Right forelimb (tissue), 1 donor: ENCODE results near the gene MME.

Experiments used
- DNase-seq: peaks from one replicate; pipeline ENCODE4 v3.0.0-alpha.2; 2018

The MME gene

GRCh38 chr3:155153242-155154186, 73.4 kb downstream of the MME start:
- no peak for DNase-seq

- no peak for DNase-seq
These were observed 74.1 kb downstream of the MME start for GRCh38 chr3:155154255-155154654.

GRCh38 chr3:155158346-155159037, 78.4 kb downstream of the MME start:
- DNase-seq, result no peak

DNA sequence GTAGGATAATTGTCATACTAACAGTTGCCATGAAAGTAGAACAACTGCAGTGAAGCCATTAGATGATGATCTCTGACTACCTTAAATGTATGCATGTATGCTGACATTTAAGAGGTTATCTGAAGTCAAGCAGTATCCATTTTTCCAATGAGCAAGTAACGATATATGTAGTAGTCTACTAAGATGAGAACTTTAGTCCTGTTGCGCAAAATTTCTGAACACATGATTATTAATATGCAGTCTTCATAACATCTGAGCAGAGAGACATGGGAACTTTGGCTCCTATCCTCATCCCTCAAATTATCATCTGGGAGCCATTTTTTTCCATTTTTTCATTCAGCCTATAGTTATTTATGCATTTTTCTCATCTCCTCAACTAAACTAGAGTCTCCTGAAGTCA, 79.2 kb downstream of the MME start:
- DNase-seq, result no peak

DNA sequence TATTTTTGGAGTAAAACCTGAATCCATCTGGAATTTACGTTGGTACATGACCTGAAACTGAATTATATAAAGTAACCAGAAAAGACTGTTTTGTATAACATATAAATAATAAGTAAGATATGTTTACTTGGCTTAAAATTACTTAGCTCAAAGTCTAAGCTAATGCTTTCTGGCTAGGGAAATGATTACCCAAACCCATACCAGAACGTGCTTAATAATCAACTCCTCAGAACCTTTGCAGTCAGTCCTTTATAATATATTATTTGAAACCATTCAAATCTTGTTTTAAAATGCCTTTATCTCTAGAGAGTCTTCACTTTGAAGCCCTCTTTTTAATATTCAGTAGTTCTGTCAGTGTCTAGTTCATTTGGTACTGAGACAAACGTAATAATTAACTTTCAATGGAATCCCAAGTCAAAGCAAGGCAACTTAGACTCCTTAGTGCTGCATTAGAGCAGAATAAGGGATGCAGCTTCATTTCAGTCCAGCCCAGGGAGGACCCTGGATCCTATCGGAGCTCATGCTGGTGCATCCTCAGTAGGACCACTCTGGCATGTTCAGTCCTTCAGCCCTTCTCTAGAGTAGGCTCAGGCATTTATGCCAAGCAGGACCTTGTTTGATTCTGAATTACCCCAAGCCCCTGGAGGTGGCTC, 81.6 kb downstream of the MME start:
- DNase-seq, result no peak

DNA sequence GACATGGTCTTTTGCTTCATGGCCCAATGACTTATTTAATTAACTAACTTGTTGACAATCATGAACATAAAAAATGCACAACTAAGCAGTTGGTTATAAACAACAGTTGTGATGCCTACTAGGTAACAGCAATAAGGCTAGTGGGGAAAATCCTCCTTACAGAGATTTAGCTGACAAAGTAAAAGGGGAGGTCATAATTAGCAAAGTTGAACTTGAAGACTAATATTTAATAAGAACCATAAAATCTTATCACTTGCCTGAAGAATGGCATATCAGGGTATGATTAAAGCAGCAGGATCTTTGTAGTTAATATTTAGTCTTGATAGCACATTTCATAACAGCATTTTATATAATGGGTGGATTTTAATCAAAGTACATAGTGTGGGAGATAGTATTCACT, 84.2 kb downstream of the MME start:
- DNase-seq, result no peak

- no peak for DNase-seq
These were observed 86.3 kb downstream of the MME start for GRCh38 chr3:155166441-155166840.

DNA sequence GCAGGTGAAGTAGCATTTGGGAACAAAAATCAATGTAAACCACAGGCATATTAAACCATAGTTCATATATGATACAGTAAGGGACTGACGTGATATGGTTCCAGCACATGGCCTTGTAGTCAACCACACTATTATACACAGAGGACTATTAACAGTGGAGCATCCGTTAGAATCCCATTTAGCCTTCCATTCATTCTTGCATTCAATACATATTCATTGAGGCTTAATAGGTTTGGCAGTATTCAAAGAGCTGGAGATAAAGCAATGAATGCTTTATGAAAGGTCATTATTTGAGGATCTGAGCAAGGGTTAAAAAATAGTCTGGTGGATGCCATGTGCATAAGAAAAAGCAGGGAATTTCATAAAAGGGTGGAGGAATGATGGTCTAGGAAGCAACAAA, 89.1 kb downstream of the MME start:
- DNase-seq, result no peak

DNA sequence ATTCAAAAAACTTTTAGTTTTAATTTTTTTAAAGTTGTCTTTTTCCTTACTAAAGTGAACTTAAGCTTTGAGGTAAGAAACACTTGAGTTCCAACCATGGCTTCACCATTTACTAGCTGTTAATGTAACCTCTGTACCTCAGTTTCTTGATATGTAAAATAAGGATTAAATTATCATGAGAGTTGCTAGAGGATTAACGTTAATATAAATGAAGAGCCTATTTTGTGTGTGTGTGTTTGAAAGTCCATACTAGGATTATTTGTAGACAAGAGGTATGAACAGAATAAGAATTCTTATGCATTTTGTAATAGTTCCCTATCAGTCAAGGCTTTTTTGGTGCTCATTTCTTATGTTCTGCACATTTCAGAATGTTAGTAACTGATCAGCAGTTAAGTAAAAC, 93.7 kb downstream of the MME start:
- DNase-seq, result no peak

GRCh38 chr3:155178810-155179436, 98.8 kb downstream of the MME start:
- no peak for DNase-seq

GRCh38 chr3:155179437-155179827, 99.3 kb downstream of the MME start:
- DNase-seq, result no peak

- DNase-seq, result no peak
These were observed 100.0 kb downstream of the MME start for GRCh38 chr3:155179966-155180757.

- DNase-seq, result no peak
These were observed 102.3 kb downstream of the MME start for GRCh38 chr3:155182467-155182866.

DNA sequence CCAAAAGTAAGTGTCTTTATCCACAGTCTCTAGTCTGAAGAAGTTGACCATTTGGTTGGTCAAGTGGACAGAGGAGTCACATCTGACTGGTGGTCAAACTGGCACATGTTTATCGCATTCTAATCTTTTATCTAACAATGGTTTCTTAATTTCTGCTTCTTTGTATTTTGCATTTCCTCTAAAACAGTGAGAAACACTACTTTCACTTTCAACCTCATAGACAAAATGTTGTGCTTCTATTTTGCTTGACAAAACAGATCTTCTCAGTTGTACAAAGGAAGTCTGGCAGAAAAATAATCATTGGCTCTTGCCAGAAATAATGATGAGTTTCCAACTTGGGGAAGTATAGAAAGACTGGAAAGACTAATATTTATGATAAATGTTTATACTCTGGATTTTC, 103.9 kb downstream of the MME start:
- no peak for DNase-seq

DNA sequence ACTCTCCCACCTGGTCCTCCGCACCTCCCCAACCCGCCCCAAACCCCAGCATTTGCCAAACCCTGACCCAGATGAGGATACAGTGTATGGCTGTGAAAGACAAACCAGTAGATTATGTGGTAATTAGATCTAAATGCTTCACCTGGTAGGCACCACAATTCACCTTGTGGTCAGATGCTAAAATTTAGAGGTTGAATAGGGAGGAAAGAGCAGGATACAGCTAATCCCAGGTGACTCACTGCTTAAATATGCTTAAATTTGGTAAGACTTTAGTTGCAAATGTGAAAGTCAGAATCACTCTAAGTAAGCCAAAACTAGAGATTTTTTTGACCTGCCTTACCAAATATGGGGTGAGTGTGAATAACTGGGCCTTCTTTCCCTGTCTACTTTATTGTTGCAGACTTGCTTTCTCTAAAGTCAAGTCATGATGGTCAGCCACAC, 105.5 kb downstream of the MME start:
- DNase-seq, result no peak

DNA sequence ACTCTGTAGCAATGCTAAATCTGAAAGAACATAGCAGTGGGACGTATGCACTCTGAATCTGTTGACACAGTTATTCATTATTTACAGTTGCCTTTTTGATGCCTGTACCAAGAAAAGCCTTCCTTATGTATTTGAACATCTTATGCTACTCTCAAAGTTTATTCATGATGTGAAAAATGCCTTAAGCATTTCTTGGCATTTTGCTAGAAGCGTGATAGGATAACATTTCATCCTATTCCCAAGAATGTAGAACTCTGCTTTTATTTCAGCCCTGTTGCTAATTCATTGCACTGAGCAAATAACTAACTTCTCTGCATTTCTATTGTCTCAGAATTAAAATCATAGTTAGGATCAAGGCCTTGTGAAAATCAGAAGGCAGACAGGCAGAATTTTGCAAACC, 107.9 kb downstream of the MME start:
- DNase-seq, result no peak

DNA sequence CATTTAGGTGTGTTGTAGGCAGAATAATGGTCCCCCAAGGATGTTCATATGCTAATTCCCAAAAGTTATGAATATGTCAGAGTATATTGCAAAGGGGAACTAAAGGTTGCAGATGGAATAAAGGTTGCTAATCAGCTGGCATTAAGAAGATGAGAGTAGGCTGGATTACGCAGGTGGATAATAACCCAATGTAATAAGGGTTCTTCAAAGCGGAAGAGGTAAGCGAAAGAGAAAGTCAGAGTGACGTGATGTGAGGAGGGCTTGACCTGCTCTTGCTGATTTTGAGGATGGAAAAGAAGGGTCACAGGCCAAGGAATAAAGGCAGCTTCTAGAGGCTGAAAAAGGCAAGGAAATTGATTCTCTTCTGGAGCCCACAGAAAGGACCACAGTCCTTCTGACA, 109.4 kb downstream of the MME start:
- no peak for DNase-seq

DNA sequence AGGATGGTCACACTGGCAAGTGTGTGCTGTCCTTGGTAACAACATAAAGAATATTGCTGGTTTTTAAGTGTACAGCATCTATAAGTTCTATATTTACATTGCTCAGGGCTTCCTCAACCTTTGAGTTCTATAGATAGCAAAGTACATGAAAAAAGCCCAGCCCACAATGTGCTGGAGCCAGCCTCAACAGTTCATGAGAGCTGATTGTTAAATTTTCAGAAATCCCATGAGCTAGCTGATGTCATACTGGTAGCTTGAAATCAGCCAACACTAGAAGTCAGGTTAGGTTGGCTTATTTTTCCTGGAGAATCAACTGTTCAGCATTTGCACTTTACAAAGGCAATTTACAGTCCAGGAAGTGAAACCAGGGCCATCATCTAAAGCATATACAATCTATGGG, 110.6 kb downstream of the MME start:
- no peak for DNase-seq

- no peak for DNase-seq
These were observed 113.0 kb downstream of the MME start for GRCh38 chr3:155192957-155193746.

- no peak for DNase-seq
These were observed 113.7 kb downstream of the MME start for GRCh38 chr3:155193868-155194267.
